ENCODE measurements around the gene KIF9. TPM values are rescaled to one million over a fixed set of nuclear protein-coding genes. Genes with fewer than 3 reads are reported as not detected.
"Not testable (repeated sequence)": the region's sequence is repeated elsewhere in the genome, so short reads cannot be mapped to it uniquely, and the experiment has no call there.

The KIF9 gene
- 1 to 10 TPM; 2.5 to 2.9 TPM for total RNA-seq
- polyA plus RNA-seq: 10 to 100 TPM in 1 of 3 donors, 1 to 10 TPM in 2; 3.7 to 10.2 (median 5.4) TPM
- 2.2 to 15.8 (median 5.8) reads per million in 6 experiments for total RNA-seq

- DNase-seq (peak; percentile 92 to 99 (median 97)), ATAC-seq (peak; percentile 81 to 82)
- Mint-ChIP-seq H3K27ac (peak within 1 kb of the TSS; percentile 99 to 100 (median 99)), H3K36me3 (peaks cover 0 to 7% (median 0%) of the 10 kb centered on the region in 3 donors), H3K27me3 (peaks cover 0 to 3% (median 0%) of the 10 kb centered on the region in 5 donors), H3K9me3 (no peaks in the 10 kb centered on the region), H3K4me1 (peaks cover 26 to 56% (median 50%) of the 10 kb centered on the region in 4 donors), H3K4me3 (peak within 1 kb of the TSS; percentile 91 to 100 (median 98))
- POLR2A ChIA-PET: interaction anchor here (0.5 to 3.5 kb wide), 5 partner anchors 9 to 653 kb away, joined by 3 to 13 read pairs (median 3); partner anchors contain the start of gene SETD2
Observed at GRCh38 chr3:47282424-47283192, at the start of gene KIF9, which contains the start of gene KLHL18. Gene KIF9 (minus strand): TSS chr3:47282799. CDS start chr3:47277374, 5,425 bp downstream. Gene KLHL18 (plus strand): TSS chr3:47282944. CDS start chr3:47282966, 22 bp downstream.

- DNase-seq (peak in 9 of 10 donors; percentile 16 to 66 (median 41)), ATAC-seq (peak; percentile 72 to 80)
- no peaks in the 10 kb centered on the region for H3K9me3 Mint-ChIP-seq
- H3K27ac Mint-ChIP-seq: no peak overlapping the region
- POLR2A ChIA-PET: interaction anchor here (0.6 to 1.2 kb wide), 2 partner anchors 160 to 348 kb away, joined by 3 read pairs; partner anchors contain the start of genes CCDC12 and SETD2
- peaks cover 0 to 83% (median 7%) of the 10 kb centered on the region in 3 donors for H3K36me3 Mint-ChIP-seq
- no peak overlapping the region for H3K4me3 Mint-ChIP-seq
- peaks cover 0 to 4% (median 0%) of the 10 kb centered on the region in 4 donors for H3K4me1 Mint-ChIP-seq
- no peaks in the 10 kb centered on the region for H3K27me3 Mint-ChIP-seq
Observed at GRCh38 chr3:47324278-47324865, 41.8 kb upstream of the KIF9 start.

GRCh38 chr3:47323431-47324277, 41.1 kb upstream of the KIF9 start:
- peak in 1 of 2 donors; percentile 22 for ATAC-seq
- POLR2A ChIA-PET: interaction anchor here (0.6 to 1.2 kb wide), 2 partner anchors 159 to 347 kb away, joined by 3 read pairs; partner anchors contain the start of genes CCDC12 and SETD2
- Mint-ChIP-seq H3K4me3 (no peak overlapping the region), H3K4me1 (peaks cover 0 to 4% (median 0%) of the 10 kb centered on the region in 4 donors), H3K9me3 (no peaks in the 10 kb centered on the region), H3K27ac (peak overlapping the region in 7 of 10 donors; percentile 4 to 81 (median 52)), H3K27me3 (no peaks in the 10 kb centered on the region), H3K36me3 (peaks cover 0 to 83% (median 7%) of the 10 kb centered on the region in 3 donors)
- no peak for DNase-seq

GRCh38 chr3:47319956-47320355, 37.4 kb upstream of the KIF9 start:
- POLR2A ChIA-PET: interaction anchor here (0.7 kb wide), 1 partner anchor 37 kb away, joined by 3 read pairs; the partner anchor contains the start of genes KIF9 and KLHL18
- H3K27me3 Mint-ChIP-seq: no peaks in the 10 kb centered on the region
- DNase-seq (no peak), ATAC-seq (no peak)
- peaks cover 0 to 4% (median 1%) of the 10 kb centered on the region in 4 donors for H3K4me1 Mint-ChIP-seq
- H3K9me3 Mint-ChIP-seq: no peaks in the 10 kb centered on the region
- peak overlapping the region in 2 of 10 donors; percentile 21 to 45 for H3K27ac Mint-ChIP-seq
- peaks cover 0 to 57% (median 5%) of the 10 kb centered on the region in 3 donors for H3K36me3 Mint-ChIP-seq
- H3K4me3 Mint-ChIP-seq: no peak overlapping the region

GRCh38 chr3:47318916-47319315, 36.3 kb upstream of the KIF9 start:
- Mint-ChIP-seq H3K9me3 (no peaks in the 10 kb centered on the region), H3K36me3 (peaks cover 0 to 58% (median 5%) of the 10 kb centered on the region in 3 donors), H3K4me1 (peaks cover 0 to 8% (median 5%) of the 10 kb centered on the region in 4 donors), H3K27me3 (no peaks in the 10 kb centered on the region), H3K4me3 (no peak overlapping the region), H3K27ac (peak overlapping the region in 3 of 10 donors; percentile 6 to 39 (median 17))
- ATAC-seq: no peak
- DNase-seq: no peak
- POLR2A ChIA-PET: interaction anchor here (0.5 to 0.6 kb wide), 2 partner anchors 21 to 101 kb away, joined by 3 read pairs; no protein-coding TSS in a partner anchor

- H3K27me3 Mint-ChIP-seq, H3K4me3 Mint-ChIP-seq, POLR2A ChIA-PET, H3K4me1 Mint-ChIP-seq, H3K9me3 Mint-ChIP-seq, ATAC-seq, DNase-seq: not testable (repeated sequence)
- Mint-ChIP-seq H3K36me3 (peaks cover 0 to 31% (median 2%) of the 10 kb centered on the region in 3 donors), H3K27ac (peak overlapping the region in 1 of 10 donors; percentile 0)
Observed at GRCh38 chr3:47316151-47316550, 33.6 kb upstream of the KIF9 start.

- ATAC-seq (no peak), DNase-seq (no peak)
- Mint-ChIP-seq H3K4me1 (peaks cover 7 to 15% (median 8%) of the 10 kb centered on the region in 4 donors), H3K4me3 (no peak overlapping the region), H3K9me3 (no peaks in the 10 kb centered on the region), H3K36me3 (peaks cover 0 to 27% (median 5%) of the 10 kb centered on the region in 3 donors), H3K27ac (peak overlapping the region in 2 of 10 donors; percentile 34 to 67), H3K27me3 (no peaks in the 10 kb centered on the region)
- POLR2A ChIA-PET: no interaction called here
Observed at GRCh38 chr3:47315069-47315647, 32.6 kb upstream of the KIF9 start.

GRCh38 chr3:47314056-47314764, 31.6 kb upstream of the KIF9 start:
- POLR2A ChIA-PET: no interaction called here
- peaks cover 0 to 20% (median 7%) of the 10 kb centered on the region in 3 donors for H3K36me3 Mint-ChIP-seq
- H3K27ac Mint-ChIP-seq: peak overlapping the region in 4 of 10 donors; percentile 4 to 68 (median 20)
- DNase-seq (no peak), ATAC-seq (no peak)
- no peaks in the 10 kb centered on the region for H3K27me3 Mint-ChIP-seq
- no peaks in the 10 kb centered on the region for H3K9me3 Mint-ChIP-seq
- H3K4me3 Mint-ChIP-seq: no peak overlapping the region
- peaks cover 8 to 18% (median 9%) of the 10 kb centered on the region in 4 donors for H3K4me1 Mint-ChIP-seq

- Mint-ChIP-seq H3K9me3 (no peaks in the 10 kb centered on the region), H3K27me3 (no peaks in the 10 kb centered on the region)
- no peak for ATAC-seq
Observed at GRCh38 chr3:47313341-47314055, 30.9 kb upstream of the KIF9 start.

GRCh38 chr3:47310391-47310790, 27.8 kb upstream of the KIF9 start:
- peak overlapping the region in 5 of 10 donors; percentile 0 to 52 (median 16) for H3K27ac Mint-ChIP-seq
- peaks cover 0 to 39% (median 9%) of the 10 kb centered on the region in 3 donors for H3K36me3 Mint-ChIP-seq

More at GRCh38 chr3:47313341-47314055, 30.9 kb upstream of the KIF9 start:
- peaks cover 8 to 18% (median 9%) of the 10 kb centered on the region in 4 donors for H3K4me1 Mint-ChIP-seq
- no peak for DNase-seq
- POLR2A ChIA-PET: interaction anchor here (0.7 kb wide), 1 partner anchor 63 kb away, joined by 3 read pairs; no protein-coding TSS in a partner anchor
- H3K36me3 Mint-ChIP-seq: peaks cover 0 to 20% (median 7%) of the 10 kb centered on the region in 3 donors
- peak overlapping the region in 1 of 10 donors; percentile 51 for H3K27ac Mint-ChIP-seq
- no peak overlapping the region for H3K4me3 Mint-ChIP-seq

More at GRCh38 chr3:47310391-47310790, 27.8 kb upstream of the KIF9 start:
- DNase-seq: no peak
- POLR2A ChIA-PET: no interaction called here
- no peaks in the 10 kb centered on the region for H3K27me3 Mint-ChIP-seq
- H3K4me3 Mint-ChIP-seq: no peak overlapping the region
- no peaks in the 10 kb centered on the region for H3K9me3 Mint-ChIP-seq
- peaks cover 12 to 24% (median 15%) of the 10 kb centered on the region in 4 donors for H3K4me1 Mint-ChIP-seq
- ATAC-seq: no peak
